ENCODE measurements around the gene PKDCC. TPM values are rescaled to one million over a fixed set of nuclear protein-coding genes. Genes with fewer than 3 reads are reported as not detected.

PKDCC gene
- total RNA-seq, 1 donor from 2014 or later, result 959 TPM

DNA sequence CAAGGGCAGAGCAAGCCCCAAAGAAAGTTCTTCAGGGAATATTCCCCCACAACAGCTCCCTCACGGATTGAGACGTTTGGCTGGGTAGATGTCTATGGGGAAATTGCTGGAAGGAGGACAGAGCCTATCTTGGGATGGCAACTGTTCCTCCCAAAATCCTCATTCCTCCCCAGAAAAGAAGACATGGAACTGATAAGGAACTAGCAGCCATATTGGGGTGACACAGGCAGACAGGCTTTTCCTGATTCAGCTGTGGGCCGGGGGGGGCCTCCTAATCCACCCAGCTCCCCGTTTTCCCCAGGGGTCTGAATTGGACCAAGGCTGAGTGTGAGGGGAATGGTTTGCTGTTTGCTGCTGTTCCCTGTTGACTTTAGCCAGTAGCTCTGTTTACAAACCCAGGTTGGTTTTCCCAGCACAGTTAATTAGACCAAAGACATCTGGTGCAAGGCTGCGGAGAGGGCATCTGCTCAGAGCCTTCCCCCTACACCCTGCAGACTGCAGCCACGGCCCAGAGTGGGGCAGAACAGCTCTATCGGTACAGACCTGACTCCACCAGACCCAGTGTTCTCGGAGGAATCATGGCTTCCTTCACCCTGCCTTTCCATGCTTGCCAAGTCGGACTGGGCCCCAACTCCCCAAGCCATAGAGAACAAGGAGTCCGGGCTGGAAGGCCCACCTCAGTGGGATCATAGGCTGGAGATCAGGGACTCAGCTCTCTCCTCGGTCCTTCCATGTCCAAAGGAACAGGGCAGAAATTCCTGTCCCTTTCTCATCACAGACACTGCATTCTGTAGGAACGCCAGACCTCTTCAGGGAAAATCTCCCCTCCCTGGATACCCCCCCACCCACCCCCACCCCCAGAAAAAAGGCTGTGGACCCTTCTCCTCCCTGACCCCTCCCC, 1.7 kb upstream of the PKDCC start:
- Mint-ChIP-seq H3K27ac (ENCODE audit: unreplicated experiment) (peak overlapping the region; percentile 100), H3K27me3 (ENCODE audit: unreplicated experiment) (peaks cover 43% of the 10 kb centered on the region), H3K36me3 (ENCODE audit: unreplicated experiment) (peaks cover 5% of the 10 kb centered on the region), H3K9me3 (ENCODE audit: unreplicated experiment) (peaks cover 45% of the 10 kb centered on the region), H3K4me1 (ENCODE audit: low read depth, unreplicated experiment) (peaks cover 41% of the 10 kb centered on the region), H3K4me3 (ENCODE audit: unreplicated experiment) (peak overlapping the region; percentile 93)
- TF ChIP-seq, protein P1, sequence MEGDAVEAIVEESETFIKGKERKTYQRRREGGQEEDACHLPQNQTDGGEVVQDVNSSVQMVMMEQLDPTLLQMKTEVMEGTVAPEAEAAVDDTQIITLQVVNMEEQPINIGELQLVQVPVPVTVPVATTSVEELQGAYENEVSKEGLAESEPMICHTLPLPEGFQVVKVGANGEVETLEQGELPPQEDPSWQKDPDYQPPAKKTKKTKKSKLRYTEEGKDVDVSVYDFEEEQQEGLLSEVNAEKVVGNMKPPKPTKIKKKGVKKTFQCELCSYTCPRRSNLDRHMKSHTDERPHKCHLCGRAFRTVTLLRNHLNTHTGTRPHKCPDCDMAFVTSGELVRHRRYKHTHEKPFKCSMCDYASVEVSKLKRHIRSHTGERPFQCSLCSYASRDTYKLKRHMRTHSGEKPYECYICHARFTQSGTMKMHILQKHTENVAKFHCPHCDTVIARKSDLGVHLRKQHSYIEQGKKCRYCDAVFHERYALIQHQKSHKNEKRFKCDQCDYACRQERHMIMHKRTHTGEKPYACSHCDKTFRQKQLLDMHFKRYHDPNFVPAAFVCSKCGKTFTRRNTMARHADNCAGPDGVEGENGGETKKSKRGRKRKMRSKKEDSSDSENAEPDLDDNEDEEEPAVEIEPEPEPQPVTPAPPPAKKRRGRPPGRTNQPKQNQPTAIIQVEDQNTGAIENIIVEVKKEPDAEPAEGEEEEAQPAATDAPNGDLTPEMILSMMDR (IDR thresholded peaks at IDR 0.05; ENCODE audit: partially characterized antibody, unreplicated experiment), result no peak
- DNase-seq, result peak; percentile 54

DNA sequence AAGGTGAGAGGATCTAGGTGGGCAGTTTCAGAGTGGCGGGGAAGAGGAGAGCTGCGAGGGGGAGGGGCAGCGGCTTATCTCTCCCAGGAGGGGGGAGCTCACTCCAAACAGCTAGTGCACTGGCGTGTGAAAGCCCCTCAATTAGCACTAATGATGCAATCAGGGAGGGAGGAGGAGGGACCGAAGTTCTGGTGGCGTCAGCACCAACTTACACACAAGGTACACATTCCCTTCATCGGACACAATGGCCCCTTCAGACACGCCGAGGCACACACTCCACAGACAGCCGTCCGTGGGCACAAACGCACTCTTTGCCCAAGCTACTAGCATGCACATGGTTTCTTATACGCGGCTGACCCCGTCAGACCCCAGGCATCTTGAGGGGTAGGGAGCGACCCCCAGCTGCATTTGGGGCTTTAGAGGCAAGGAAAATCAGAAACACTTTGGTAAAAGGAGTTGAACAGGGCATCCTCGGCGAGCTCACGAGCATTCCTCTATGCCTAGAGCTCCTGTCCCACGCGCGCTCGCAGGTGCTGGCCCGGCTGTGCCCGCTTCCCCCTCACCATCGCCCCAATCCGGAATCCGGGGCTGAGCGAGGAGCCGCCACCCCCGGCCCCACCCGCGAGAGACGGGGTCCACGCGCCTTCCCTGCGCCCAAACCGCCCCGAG, 868 bp upstream of the PKDCC start:
- TF ChIP-seq, protein P1 (IDR thresholded peaks at IDR 0.05; ENCODE audit: partially characterized antibody, unreplicated experiment), result no peak
- Mint-ChIP-seq H3K36me3 (ENCODE audit: unreplicated experiment) (peaks cover 6% of the 10 kb centered on the region), H3K4me3 (ENCODE audit: unreplicated experiment) (peak overlapping the region; percentile 93), H3K4me1 (ENCODE audit: low read depth, unreplicated experiment) (peaks cover 35% of the 10 kb centered on the region), H3K9me3 (ENCODE audit: unreplicated experiment) (peaks cover 51% of the 10 kb centered on the region), H3K27me3 (ENCODE audit: unreplicated experiment) (peaks cover 43% of the 10 kb centered on the region), H3K27ac (ENCODE audit: unreplicated experiment) (peak overlapping the region; percentile 100)
- peak; percentile 86 for DNase-seq

DNA sequence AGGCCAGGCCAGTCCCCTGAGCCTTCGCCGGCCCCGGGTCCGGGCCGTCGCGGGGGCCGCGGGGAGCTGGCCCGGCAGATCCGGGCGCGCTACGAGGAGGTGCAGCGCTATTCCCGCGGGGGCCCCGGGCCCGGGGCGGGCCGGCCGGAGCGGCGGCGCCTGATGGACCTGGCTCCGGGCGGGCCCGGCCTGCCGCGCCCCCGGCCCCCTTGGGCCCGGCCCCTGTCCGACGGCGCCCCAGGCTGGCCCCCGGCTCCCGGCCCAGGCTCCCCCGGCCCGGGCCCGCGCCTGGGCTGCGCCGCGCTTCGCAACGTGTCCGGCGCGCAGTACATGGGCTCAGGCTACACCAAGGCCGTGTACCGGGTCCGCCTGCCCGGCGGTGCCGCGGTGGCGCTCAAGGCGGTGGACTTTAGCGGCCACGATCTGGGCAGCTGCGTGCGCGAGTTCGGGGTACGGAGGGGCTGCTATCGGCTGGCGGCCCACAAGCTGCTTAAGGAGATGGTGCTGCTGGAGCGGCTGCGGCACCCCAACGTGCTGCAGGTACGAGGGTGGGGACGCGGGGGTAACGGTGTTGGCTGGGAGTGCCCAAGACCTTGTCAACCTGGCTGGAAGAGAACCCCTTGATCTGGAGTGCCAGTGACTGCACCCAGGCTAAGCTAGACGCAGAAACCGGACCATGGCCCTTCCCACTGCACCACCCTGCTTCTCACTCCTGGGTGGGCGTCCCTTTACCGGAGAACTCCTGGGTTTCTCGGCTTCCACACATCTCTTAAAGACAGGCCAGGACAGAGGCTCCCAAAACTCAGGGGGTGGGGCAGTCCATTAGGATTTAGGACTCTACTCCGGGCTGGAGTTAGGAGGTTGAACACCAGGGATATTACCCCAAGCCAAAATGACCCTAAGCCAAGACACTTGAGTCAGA, 739 bp downstream of the PKDCC start:
- Mint-ChIP-seq H3K36me3 (ENCODE audit: unreplicated experiment) (peaks cover 10% of the 10 kb centered on the region), H3K4me3 (ENCODE audit: unreplicated experiment) (peak overlapping the region; percentile 99), H3K9me3 (ENCODE audit: unreplicated experiment) (peaks cover 57% of the 10 kb centered on the region), H3K27me3 (ENCODE audit: unreplicated experiment) (peaks cover 36% of the 10 kb centered on the region), H3K4me1 (ENCODE audit: low read depth, unreplicated experiment) (peaks cover 34% of the 10 kb centered on the region), H3K27ac (ENCODE audit: unreplicated experiment) (peak overlapping the region; percentile 99)
- no peak for DNase-seq
- TF ChIP-seq, protein P1 (IDR thresholded peaks at IDR 0.05; ENCODE audit: partially characterized antibody, unreplicated experiment), result no peak

DNA sequence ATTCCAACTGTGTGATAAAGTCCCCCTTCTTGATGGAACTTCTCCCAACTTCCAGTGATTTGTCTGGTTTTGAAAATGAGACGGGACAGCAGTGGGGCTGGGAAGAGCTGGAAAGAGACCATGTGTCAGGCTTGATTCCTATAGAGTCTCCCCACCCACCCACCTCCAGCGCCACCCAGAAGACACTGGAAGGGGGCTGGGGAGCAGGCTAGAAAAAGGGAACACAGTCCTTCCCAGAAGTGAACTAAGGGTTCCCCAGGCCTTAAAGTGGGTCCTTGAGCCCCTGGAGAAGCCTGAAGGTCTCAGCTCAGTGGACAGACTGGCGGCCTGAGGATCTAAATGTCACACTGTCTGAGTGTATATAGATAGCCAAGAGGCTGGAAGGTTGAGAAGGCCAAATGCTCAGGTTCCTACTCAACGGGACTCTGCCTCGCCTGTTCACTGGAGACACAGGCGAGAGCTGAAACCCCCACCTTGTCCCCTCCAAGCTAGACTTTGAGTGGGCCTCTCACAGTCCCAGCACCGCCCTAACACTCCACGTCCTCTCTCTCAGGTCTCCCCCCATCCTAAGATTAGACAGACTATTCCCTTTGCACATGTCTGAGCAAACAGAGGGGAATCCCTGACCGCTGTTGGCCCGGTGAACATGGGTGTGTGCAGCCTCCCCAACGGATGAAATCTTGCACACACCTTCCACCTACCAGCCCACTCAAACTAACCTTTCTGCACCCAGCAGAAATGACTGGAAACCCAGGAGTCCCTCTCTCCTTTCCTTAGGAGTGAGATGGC, 1.6 kb downstream of the PKDCC start:
- peaks cover 39% of the 10 kb centered on the region for H3K4me1 Mint-ChIP-seq (ENCODE audit: low read depth, unreplicated experiment)

More for the DNA sequence above, 1.6 kb downstream of the PKDCC start:
- peak overlapping the region; percentile 99 for H3K27ac Mint-ChIP-seq (ENCODE audit: unreplicated experiment)
- H3K4me3 Mint-ChIP-seq (ENCODE audit: unreplicated experiment), result peak overlapping the region; percentile 99
- H3K9me3 Mint-ChIP-seq (ENCODE audit: unreplicated experiment), result peaks cover 59% of the 10 kb centered on the region
- H3K36me3 Mint-ChIP-seq (ENCODE audit: unreplicated experiment), result peaks cover 10% of the 10 kb centered on the region
- no peak for DNase-seq
- H3K27me3 Mint-ChIP-seq (ENCODE audit: unreplicated experiment), result peaks cover 38% of the 10 kb centered on the region
- TF ChIP-seq, protein P1 (IDR thresholded peaks at IDR 0.05; ENCODE audit: partially characterized antibody, unreplicated experiment), result no peak
